Stimulated activated naive CD4-positive, alpha-beta T cell treated with Interleukin-2 at 50 U/mL for 16 hours (primary cell): Measurements from ENCODE around the gene ZNF98.

Experiments
- DNase-seq: peaks from one replicate; lab custom pipeline; 2025; lab: John Stamatoyannopoulos, UW

The ZNF98 gene

GRCh38 chr19:22422211-22422610 lies at the start of gene ZNF98:
Gene ZNF98 (minus strand): TSS chr19:22422346. CDS start chr19:22422224, 122 bp downstream.
- no peak for DNase-seq

GRCh38 chr19:22446605-22447004 lies 24.5 kb upstream of the ZNF98 start:
- DNase-seq = no peak

DNA sequence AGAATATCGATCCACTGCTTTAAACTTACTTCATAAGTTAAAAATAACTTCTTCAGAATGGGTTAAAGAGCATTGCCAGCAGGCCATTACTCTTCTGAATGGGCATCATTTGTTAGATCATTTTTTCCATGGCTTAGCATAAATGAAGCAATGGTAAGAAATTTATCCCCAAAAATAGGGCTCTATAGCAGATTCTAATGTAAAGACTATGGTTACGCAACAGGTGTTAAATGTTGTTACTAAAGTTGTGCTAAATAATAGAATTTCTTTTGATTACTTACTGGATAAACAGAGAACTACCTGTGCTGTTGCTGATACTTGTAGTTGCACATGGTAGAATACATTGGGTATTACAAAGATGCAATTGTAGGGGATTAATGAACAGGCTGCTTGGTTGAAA lies 15.9 kb upstream of the ZNF98 start:
- DNase-seq = no peak

GRCh38 chr19:22427960-22428913 lies 6.1 kb upstream of the ZNF98 start:
- DNase-seq = no peak

DNA sequence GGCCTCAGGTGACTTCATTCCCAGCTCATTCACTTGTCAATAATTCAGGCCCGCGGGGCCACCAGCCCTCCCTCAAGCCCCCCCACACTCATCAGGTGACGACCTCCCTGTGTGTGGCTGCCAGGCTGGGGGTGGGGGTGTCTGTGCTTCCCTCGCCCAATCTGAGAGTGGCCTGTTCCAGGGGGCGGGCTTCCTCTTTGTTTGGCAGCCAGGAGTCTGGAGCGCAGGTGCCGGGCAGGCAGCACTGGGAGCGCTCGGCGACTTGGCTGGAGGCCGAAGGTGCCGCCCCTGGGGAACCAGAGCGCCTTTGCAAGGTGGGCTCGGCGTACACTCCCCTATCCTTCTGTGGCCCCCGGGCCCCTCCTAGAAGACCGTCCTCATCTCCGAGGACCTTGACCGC lies 5.4 kb upstream of the ZNF98 start:
- DNase-seq = no peak

GRCh38 chr19:22426901-22427300 lies 4.8 kb upstream of the ZNF98 start:
- no peak for DNase-seq

DNA sequence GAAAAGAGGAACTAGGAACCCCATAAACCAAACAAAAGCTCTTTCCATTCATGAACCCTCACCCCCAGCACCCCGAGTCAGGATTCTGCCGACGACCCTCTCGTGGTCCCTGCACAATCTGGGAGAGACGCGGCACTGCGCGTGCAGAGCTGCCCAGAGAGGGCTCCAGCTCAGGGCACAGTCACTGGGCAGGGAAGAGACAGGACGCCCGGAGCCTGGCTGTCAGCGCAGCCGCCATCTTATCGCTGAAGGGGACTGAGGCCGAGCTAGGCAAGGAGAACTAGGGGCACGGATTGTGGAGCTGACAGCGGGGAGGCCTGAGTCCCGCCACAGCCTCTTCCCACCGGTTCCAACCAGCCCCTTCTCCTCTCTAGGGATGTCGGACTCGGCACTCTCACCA lies 349 bp downstream of the ZNF98 start:
- DNase-seq = no peak

DNA sequence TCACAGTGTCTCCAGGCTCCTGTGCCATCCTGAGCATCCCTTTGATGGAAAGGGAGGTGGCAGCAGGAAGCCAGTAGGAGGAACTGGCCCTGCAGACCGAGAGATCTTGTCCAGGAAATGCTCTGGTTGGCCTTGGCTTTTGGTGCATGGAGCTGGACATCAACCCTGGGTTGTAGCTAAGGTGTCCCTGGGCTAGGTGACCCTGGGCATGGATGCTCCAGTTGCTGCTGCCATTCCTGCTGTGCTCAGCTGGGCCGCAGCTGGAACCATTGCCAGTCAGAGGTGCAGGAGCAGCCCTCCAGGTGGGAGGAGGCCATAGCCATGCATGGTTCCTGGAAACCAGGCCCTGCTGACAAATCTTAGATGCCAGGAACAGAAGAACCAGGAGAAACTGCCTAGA lies 67.5 kb downstream of the ZNF98 start:
- DNase-seq = no peak
